Measurements from ENCODE around the gene ZNF865.

ZNF865 gene

DNA sequence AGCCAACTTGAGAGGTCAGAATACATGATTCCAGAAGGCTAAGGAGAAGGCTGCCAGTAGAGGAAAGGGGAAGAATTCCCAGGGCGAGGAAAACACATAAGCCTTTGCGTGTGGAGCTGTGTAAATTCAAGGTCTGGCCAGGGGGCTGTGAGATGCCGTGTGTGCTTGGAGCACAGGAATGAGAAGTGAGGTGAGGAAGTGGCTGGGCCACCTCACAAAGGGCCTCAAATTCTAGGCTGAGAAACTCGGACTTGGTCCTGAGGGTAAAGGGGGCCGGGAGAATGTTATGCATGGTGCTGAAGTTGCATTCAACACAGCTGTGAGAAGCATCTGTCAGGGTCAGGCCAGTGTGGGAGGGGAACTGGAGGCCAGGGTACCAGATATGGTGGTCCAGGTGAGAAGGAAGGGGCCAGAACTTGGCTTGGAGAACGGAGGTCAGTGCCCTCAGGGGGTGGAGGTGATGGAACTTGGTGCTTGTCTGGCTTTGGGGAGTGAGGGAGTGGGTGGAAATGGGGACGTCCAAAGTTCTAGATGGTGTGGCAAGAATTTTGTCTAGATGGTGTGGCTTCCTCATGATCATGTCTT lies 30.5 kb downstream of the ZNF865 start:
- Histone ChIP-seq H3K27me3 (ENCODE audit: insufficient read depth, low read length, poor library complexity) (no peaks in the 10 kb centered on the region), H3K36me3 (ENCODE audit: insufficient read depth, low read length) (peaks cover 3% of the 10 kb centered on the region), H3K27ac (ENCODE audit: low read length) (peak overlapping the region; percentile 91), H3K9me3 (ENCODE audit: insufficient read depth, low read length, severe bottlenecking) (no peaks in the 10 kb centered on the region), H2AFZ (ENCODE audit: low read depth, low read length) (no peak overlapping the region), H3K4me1 (ENCODE audit: insufficient read depth, low read length) (peaks cover 65% of the 10 kb centered on the region), H3K4me3 (ENCODE audit: low read depth in 1 of 2, low read length in 2 of 2) (peak overlapping the region; percentile 87 to 94), H4K20me1 (ENCODE audit: insufficient read depth, low read length) (peaks cover 15% of the 10 kb centered on the region), H3K4me2 (ENCODE audit: insufficient read depth, low read length) (peak overlapping the region; percentile 94), H3K79me2 (ENCODE audit: insufficient read depth, low read length) (peaks cover 55% of the 10 kb centered on the region), H3K9ac (ENCODE audit: low read depth, low read length) (peak overlapping the region; percentile 89)
- DNase-seq (no peak), ATAC-seq (ENCODE audit: insufficient read depth, low read depth) (no peak)
- TF ChIP-seq, protein P1, sequence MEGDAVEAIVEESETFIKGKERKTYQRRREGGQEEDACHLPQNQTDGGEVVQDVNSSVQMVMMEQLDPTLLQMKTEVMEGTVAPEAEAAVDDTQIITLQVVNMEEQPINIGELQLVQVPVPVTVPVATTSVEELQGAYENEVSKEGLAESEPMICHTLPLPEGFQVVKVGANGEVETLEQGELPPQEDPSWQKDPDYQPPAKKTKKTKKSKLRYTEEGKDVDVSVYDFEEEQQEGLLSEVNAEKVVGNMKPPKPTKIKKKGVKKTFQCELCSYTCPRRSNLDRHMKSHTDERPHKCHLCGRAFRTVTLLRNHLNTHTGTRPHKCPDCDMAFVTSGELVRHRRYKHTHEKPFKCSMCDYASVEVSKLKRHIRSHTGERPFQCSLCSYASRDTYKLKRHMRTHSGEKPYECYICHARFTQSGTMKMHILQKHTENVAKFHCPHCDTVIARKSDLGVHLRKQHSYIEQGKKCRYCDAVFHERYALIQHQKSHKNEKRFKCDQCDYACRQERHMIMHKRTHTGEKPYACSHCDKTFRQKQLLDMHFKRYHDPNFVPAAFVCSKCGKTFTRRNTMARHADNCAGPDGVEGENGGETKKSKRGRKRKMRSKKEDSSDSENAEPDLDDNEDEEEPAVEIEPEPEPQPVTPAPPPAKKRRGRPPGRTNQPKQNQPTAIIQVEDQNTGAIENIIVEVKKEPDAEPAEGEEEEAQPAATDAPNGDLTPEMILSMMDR (IDR thresholded peaks at IDR 0.05; ENCODE audit: borderline replicate concordance, extremely low read depth, low read length, poor library complexity, severe bottlenecking), result no peak
- no peak for TF ChIP-seq EZH2 (IDR thresholded peaks at IDR 0.05; ENCODE audit: borderline replicate concordance, low read depth, low read length, severe bottlenecking)

DNA sequence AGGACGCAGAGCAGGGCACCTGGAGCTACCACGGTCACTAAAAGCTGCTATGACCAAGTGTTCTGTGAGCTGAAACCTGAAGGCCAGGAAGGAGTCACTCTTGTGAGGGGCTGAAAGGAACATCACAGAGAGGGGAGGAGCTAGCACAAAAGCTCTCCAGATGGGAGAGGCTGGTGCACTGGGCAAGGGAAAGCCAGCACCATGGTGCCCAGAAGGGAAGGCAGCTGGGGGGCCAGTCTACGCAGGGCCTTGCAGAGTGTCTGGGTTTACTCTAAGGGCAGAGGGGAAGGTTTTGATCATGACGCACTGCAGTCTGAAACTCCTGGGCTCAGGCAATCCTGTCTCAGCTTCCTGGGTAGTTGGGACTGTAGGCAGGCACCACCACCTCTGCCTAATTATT lies 31.3 kb downstream of the ZNF865 start:
- H3K27me3 ChIP-seq (ENCODE audit: insufficient read depth, low read length, poor library complexity), result no peaks in the 10 kb centered on the region
- H3K9me3 ChIP-seq (ENCODE audit: insufficient read depth, low read length, severe bottlenecking), result no peaks in the 10 kb centered on the region
- DNase-seq (no peak), ATAC-seq (ENCODE audit: insufficient read depth, low read depth) (no peak)
- H4K20me1 ChIP-seq (ENCODE audit: insufficient read depth, low read length), result peaks cover 19% of the 10 kb centered on the region
- peak overlapping the region; percentile 94 for H3K4me2 ChIP-seq (ENCODE audit: insufficient read depth, low read length)
- H3K36me3 ChIP-seq (ENCODE audit: insufficient read depth, low read length), result peaks cover 3% of the 10 kb centered on the region
- peak overlapping the region; percentile 89; the same call in 1 of the 2 replicates for H3K9ac ChIP-seq (ENCODE audit: low read depth, low read length)
- H2AFZ ChIP-seq (ENCODE audit: low read depth, low read length), result no peak overlapping the region
- H3K27ac ChIP-seq (ENCODE audit: low read length), result no peak overlapping the region
- H3K4me3 ChIP-seq (ENCODE audit: low read depth in 1 of 2, low read length in 2 of 2), result peak overlapping the region in 1 of 2 experiments; percentile 87; a peak in 2 of 4 replicates
- no peak for TF ChIP-seq EZH2 (IDR thresholded peaks at IDR 0.05; ENCODE audit: borderline replicate concordance, low read depth, low read length, severe bottlenecking)
- TF ChIP-seq, protein P1 (IDR thresholded peaks at IDR 0.05; ENCODE audit: borderline replicate concordance, extremely low read depth, low read length, poor library complexity, severe bottlenecking), result no peak
- peaks cover 65% of the 10 kb centered on the region for H3K4me1 ChIP-seq (ENCODE audit: insufficient read depth, low read length)
- peaks cover 63% of the 10 kb centered on the region for H3K79me2 ChIP-seq (ENCODE audit: insufficient read depth, low read length)

DNA sequence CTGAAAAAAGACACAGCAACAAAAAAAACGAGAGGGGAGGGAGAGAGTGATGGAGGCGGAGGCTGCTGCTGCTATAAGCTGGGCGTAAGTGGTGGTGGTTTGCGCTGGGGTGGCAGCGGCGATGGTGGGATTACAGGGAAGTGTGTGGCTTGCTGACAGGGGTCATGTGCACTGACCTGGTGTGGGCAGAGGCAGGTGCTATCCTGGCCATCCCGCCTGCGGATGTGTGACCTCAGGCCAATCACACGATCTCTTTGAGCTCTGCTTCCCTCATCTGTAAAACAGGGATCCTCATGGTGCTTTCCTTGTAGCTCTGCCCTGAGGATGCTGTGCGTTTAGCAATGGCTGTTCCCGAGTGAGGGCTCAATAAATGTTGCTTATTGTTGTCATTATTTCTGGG lies 32.1 kb downstream of the ZNF865 start:
- no peaks in the 10 kb centered on the region for H3K9me3 ChIP-seq (ENCODE audit: insufficient read depth, low read length, severe bottlenecking)
- H3K4me3 ChIP-seq (ENCODE audit: low read depth in 1 of 2, low read length in 2 of 2), result no peak overlapping the region
- peak overlapping the region; percentile 13 for H3K4me2 ChIP-seq (ENCODE audit: insufficient read depth, low read length)
- peaks cover 19% of the 10 kb centered on the region for H4K20me1 ChIP-seq (ENCODE audit: insufficient read depth, low read length)
- TF ChIP-seq, protein P1 (IDR thresholded peaks at IDR 0.05; ENCODE audit: borderline replicate concordance, extremely low read depth, low read length, poor library complexity, severe bottlenecking), result no peak
- TF ChIP-seq EZH2 (IDR thresholded peaks at IDR 0.05; ENCODE audit: borderline replicate concordance, low read depth, low read length, severe bottlenecking), result no peak
- H3K4me1 ChIP-seq (ENCODE audit: insufficient read depth, low read length), result peaks cover 67% of the 10 kb centered on the region
- H3K27me3 ChIP-seq (ENCODE audit: insufficient read depth, low read length, poor library complexity), result no peaks in the 10 kb centered on the region
- H3K27ac ChIP-seq (ENCODE audit: low read length), result no peak overlapping the region
- no peak overlapping the region for H3K9ac ChIP-seq (ENCODE audit: low read depth, low read length)
- H3K79me2 ChIP-seq (ENCODE audit: insufficient read depth, low read length), result peaks cover 71% of the 10 kb centered on the region
- ATAC-seq (ENCODE audit: insufficient read depth, low read depth), result no peak
- no peak overlapping the region for H2AFZ ChIP-seq (ENCODE audit: low read depth, low read length)
- DNase-seq, result no peak
- peaks cover 3% of the 10 kb centered on the region for H3K36me3 ChIP-seq (ENCODE audit: insufficient read depth, low read length)
